Transverse colon (tissue), 4 donors: ENCODE results near the gene CDC14A. TPM values are rescaled to one million over a fixed set of nuclear protein-coding genes. Genes with fewer than 3 reads are reported as not detected.

Experiments used
- DNase-seq: peaks from one replicate; pipeline ENCODE4 v3.0.0-alpha.2; 2019
- H3K27ac ChIP-seq, 4 donors: fragments of 200-600 bp; sonication (generic); 2 replicates each; pipeline ENCODE4 v1.5.1; 2016 to 2018; ENCODE audit warnings: inconsistent platforms in 4 of 4
- H3K27me3 ChIP-seq: fragments of 200-600 bp; sonication (generic); 2 replicates; pipeline ENCODE4 v1.5.1; 2017; ENCODE audit warnings: inconsistent platforms
- H3K36me3 ChIP-seq, 4 donors: fragments of 200-600 bp; sonication (generic); 2 replicates each; pipeline ENCODE4 v1.5.1; 2017 to 2019; ENCODE audit warnings: inconsistent platforms in 4 of 4
- H3K4me1 ChIP-seq, 4 donors: fragments of 200-600 bp; sonication (generic); 2 replicates each; pipeline ENCODE4 v1.5.1; 2017 to 2020; ENCODE audit warnings: inconsistent platforms in 4 of 4
- H3K4me3 ChIP-seq, 4 donors: fragments of 200-600 bp; sonication (generic); 1 replicate in 1 of 4; 2 replicates in 3 of 4; pipeline versions ENCODE4 v1.5.1 to v1.6.1; 2017 to 2019; ENCODE audit warnings: inconsistent platforms in 4 of 4
- H3K9me3 ChIP-seq, 2 donors: fragments of 200-600 bp; sonication (generic); 2 replicates each; pipeline ENCODE4 v1.5.1; 2017 to 2019; ENCODE audit warnings: inconsistent platforms in 2 of 2
- CTCF ChIP-seq, 5 experiments: fragments of 200-600 bp in 3 of 5; fragments of 450-650 bp in 2 of 5; sonication (generic) in 3 of 5; IDR thresholded peaks; 1 replicate in 2 of 5; 2 replicates in 3 of 5; pipeline ENCODE4 v1.5.1; 2016 to 2017; ENCODE audit warnings: antibody characterized with exemption in 5 of 5, inconsistent platforms in 3 of 5, mild to moderate bottlenecking in 2 of 5, moderate library complexity in 1 of 5
- EP300 ChIP-seq: sonication (generic); formaldehyde crosslinking; IDR thresholded peaks from one replicate; pipeline ENCODE4 v1.6.1; 2017; ENCODE audit warnings: antibody characterized with exemption, low read depth
- POLR2A ChIP-seq: fragments of 450-650 bp; IDR thresholded peaks from one replicate; pipeline ENCODE4 v1.6.1; 2016; ENCODE audit warnings: antibody characterized with exemption, mild to moderate bottlenecking, moderate library complexity
- POLR2AphosphoS5 ChIP-seq, 3 donors: sonication (generic); formaldehyde crosslinking; IDR thresholded peaks; one replicate each; pipeline ENCODE4 v1.6.1; 2016; ENCODE audit warnings: antibody characterized with exemption in 3 of 3
- WGBS, 2 donors: methylation state at CpG; one replicate each; pipeline ENCODE4 v1.1.5; 2018; ENCODE audit warnings: low coverage in 1 of 2; 5-methylcytosine and 5-hydroxymethylcytosine counted together
- in situ Hi-C, 4 donors: fragments of 200-750 bp; cut with MboI; loops; one replicate each; pipeline versions ENCODE4 v1.15.0 to v1.15.1; 2017; ENCODE audit warnings: low sequenced_read_pairs in 3 of 4, low pct_ligation_motif_present in 1 of 4, low pct_unique_long_range_greater_than_20kb in 1 of 4
- intact Hi-C: fragments of 100-400 bp; cut with DNase I; formaldehyde crosslinking; loops from one replicate; pipeline ENCODE4 v1.15.1; 2023; ENCODE audit warnings: low total_unique reads
- total RNA-seq, 4 donors: library from RNA; depleted of rRNA; stranded (reverse); fragments of >200 nt; gene quantifications; one replicate each; pipeline ENCODE4 v1.1.0, GENCODE V29; 2016

Gene CDC14A
- total RNA-seq, 4 donors from 2014 or later = 8.0 to 68.6 (median 48.5) TPM

GRCh38 chr1:100556181-100556580, 203.9 kb downstream of the CDC14A start:
- Histone ChIP-seq H3K9me3 (peaks cover 18% of the 10 kb centered on the region in 2 donors), H3K36me3 (no peaks in the 10 kb centered on the region), H3K4me1 (no peaks in the 10 kb centered on the region), H3K4me3 (no peak overlapping the region), H3K27me3 (no peaks in the 10 kb centered on the region), H3K27ac (no peak overlapping the region)
- intact Hi-C loops = no loop called here
- in situ Hi-C loops = no loop called here
- TF ChIP-seq EP300 = no peak
- no peak for TF ChIP-seq CTCF (IDR thresholded peaks at IDR 0.05)
- no peak for TF ChIP-seq POLR2A
- TF ChIP-seq POLR2AphosphoS5 (IDR thresholded peaks at IDR 0.05) = no peak
- DNase-seq = no peak
- 63 to 70% methylated on average over 1 of the region's 1 CpG for WGBS, 2 donors

GRCh38 chr1:100556925-100557605, 204.8 kb downstream of the CDC14A start:
- no peaks in the 10 kb centered on the region for H3K36me3 ChIP-seq
- WGBS, 2 donors = 82% methylated on average over 3 of the region's 3 CpGs; no CpG with 5 or more reads in 1 of the 2 donors
- in situ Hi-C loops = no loop called here

GRCh38 chr1:100557606-100557953, 205.3 kb downstream of the CDC14A start:
- no peak overlapping the region for H3K27ac ChIP-seq
- H3K4me1 ChIP-seq = no peaks in the 10 kb centered on the region
- no peaks in the 10 kb centered on the region for H3K36me3 ChIP-seq
- H3K27me3 ChIP-seq = no peaks in the 10 kb centered on the region
- intact Hi-C loops (no loop called here), in situ Hi-C loops (no loop called here)
- no peak overlapping the region for H3K4me3 ChIP-seq
- no peak for DNase-seq
- peaks cover 6% of the 10 kb centered on the region in 2 donors for H3K9me3 ChIP-seq
- no peak for TF ChIP-seq POLR2A
- TF ChIP-seq EP300 = no peak
- TF ChIP-seq CTCF (IDR thresholded peaks at IDR 0.05) = no peak
- TF ChIP-seq POLR2AphosphoS5 (IDR thresholded peaks at IDR 0.05) = no peak

More at GRCh38 chr1:100556925-100557605, 204.8 kb downstream of the CDC14A start:
- Histone ChIP-seq H3K4me1 (no peaks in the 10 kb centered on the region), H3K4me3 (no peak overlapping the region), H3K9me3 (peaks cover 9 to 10% of the 10 kb centered on the region in 2 donors), H3K27ac (no peak overlapping the region), H3K27me3 (no peaks in the 10 kb centered on the region)
- DNase-seq = no peak
- intact Hi-C loops = no loop called here
- no peak for TF ChIP-seq CTCF (IDR thresholded peaks at IDR 0.05)
- no peak for TF ChIP-seq POLR2AphosphoS5 (IDR thresholded peaks at IDR 0.05)
- TF ChIP-seq POLR2A = no peak
- TF ChIP-seq EP300 = no peak

- 42 to 53% methylated on average over 3 of the region's 3 CpGs for WGBS, 2 donors
- Histone ChIP-seq H3K9me3 (no peaks in the 10 kb centered on the region), H3K36me3 (no peaks in the 10 kb centered on the region), H3K4me1 (no peaks in the 10 kb centered on the region), H3K27me3 (no peaks in the 10 kb centered on the region), H3K27ac (no peak overlapping the region), H3K4me3 (no peak overlapping the region)
- intact Hi-C loops = no loop called here
- no peak for TF ChIP-seq POLR2A
- TF ChIP-seq POLR2AphosphoS5 (IDR thresholded peaks at IDR 0.05) = no peak
- TF ChIP-seq EP300 = no peak
- no peak for TF ChIP-seq CTCF (IDR thresholded peaks at IDR 0.05)
- in situ Hi-C loops = no loop called here
- no peak for DNase-seq
These were observed 213.2 kb downstream of the CDC14A start for GRCh38 chr1:100565533-100565932.
